22Rv1 (cell line): Measurements from ENCODE around the gene STUM.

Experiments
- ZFX ChIP-seq: fragments of 450-650 bp; IDR thresholded peaks from 2 replicates; pipeline ENCODE4 v1.6.1; 2017; ENCODE audit warnings: antibody characterized with exemption, borderline replicate concordance
- TF ChIP-seq, protein P1 (sequence below): fragments of 450-650 bp; IDR thresholded peaks from 2 replicates; pipeline ENCODE4 v1.5.1; 2017; ENCODE audit warnings: mild to moderate bottlenecking

DNA sequence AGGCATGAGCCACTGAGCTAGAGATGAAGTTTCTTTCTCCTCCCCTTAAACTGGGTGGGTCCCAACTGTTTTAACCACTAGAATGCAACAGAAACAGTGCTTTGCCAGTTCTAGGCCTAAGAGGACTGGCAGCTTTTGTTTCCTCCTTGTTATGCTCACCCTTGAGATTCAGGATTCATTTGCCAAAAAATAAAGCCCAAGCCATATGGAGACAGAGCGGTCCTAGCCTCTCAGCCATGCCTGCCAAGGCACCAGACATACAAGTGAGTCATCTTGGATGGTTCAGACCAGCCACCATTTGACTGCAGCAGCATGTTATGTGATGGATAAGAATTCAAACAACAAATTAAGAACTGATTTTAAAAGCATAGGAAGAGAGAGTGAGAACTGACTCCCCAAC lies 38.1 kb upstream of the STUM start:
- TF ChIP-seq, protein P1, sequence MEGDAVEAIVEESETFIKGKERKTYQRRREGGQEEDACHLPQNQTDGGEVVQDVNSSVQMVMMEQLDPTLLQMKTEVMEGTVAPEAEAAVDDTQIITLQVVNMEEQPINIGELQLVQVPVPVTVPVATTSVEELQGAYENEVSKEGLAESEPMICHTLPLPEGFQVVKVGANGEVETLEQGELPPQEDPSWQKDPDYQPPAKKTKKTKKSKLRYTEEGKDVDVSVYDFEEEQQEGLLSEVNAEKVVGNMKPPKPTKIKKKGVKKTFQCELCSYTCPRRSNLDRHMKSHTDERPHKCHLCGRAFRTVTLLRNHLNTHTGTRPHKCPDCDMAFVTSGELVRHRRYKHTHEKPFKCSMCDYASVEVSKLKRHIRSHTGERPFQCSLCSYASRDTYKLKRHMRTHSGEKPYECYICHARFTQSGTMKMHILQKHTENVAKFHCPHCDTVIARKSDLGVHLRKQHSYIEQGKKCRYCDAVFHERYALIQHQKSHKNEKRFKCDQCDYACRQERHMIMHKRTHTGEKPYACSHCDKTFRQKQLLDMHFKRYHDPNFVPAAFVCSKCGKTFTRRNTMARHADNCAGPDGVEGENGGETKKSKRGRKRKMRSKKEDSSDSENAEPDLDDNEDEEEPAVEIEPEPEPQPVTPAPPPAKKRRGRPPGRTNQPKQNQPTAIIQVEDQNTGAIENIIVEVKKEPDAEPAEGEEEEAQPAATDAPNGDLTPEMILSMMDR: no peak
- no peak for TF ChIP-seq ZFX
